NCI-H1417 treated with DMSO at 0.1 percent for 48 hours (cell line): ENCODE data around the gene SEMA4D.

Experiments
- DNase-seq: peaks from one replicate; lab custom pipeline; 2025; lab: John Stamatoyannopoulos, UW

Gene SEMA4D

DNA sequence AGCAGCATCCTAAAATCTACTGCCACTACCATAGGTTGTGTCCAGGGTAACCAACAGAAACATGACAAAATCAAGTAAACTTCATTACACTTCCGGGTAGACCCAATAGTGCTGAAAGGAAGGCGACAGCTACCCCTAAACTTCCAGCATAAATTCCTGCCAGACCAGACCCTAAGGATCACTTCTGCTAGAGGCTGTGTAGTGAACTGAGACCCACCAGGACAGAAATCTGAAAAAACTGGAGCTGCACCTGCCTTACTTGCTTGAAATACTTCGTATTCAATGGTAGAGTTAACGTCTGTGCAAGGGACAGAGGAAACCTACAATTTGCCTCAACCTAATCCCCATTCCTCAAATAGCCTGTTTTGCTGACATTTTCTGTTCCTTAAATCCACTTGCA is 180.6 kb downstream of the SEMA4D start:
- no peak for DNase-seq

DNA sequence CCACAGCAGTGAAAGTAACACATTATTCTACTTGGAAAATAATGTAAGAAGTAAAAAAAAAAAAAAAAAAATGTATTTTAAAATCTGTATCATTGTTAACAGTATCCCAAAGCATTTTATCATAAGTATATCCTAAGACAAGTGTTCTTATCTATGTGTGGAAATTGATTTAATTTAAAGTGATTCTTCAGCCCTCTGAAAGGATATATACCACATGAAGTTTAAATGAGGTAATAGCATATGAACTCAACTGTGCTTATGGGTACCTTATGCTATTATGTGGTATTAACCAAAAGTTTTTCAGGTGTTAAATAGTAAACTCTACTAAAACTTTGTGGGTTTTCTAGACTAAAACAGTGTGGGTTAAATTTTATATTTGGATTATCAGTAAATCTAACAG is 182.4 kb downstream of the SEMA4D start:
- no peak for DNase-seq

DNA sequence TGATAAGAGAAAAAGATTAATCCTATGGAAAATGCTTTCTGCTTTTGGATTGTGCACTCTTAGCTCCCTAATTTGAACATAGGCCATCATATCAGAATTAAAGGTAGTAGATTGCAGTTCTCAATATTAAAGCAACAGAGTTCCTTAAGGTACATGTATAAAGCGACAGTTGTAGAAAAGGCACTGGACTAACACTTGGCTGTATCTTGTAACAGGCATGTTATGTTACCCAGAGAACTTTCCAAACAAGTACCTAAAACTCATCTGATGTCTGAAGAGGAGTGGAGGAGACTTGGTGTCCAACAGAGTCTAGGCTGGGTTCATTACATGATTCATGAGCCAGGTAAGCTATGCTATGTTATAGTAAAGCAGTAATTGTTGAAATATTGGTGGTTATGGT is 183.0 kb downstream of the SEMA4D start:
- DNase-seq = no peak

DNA sequence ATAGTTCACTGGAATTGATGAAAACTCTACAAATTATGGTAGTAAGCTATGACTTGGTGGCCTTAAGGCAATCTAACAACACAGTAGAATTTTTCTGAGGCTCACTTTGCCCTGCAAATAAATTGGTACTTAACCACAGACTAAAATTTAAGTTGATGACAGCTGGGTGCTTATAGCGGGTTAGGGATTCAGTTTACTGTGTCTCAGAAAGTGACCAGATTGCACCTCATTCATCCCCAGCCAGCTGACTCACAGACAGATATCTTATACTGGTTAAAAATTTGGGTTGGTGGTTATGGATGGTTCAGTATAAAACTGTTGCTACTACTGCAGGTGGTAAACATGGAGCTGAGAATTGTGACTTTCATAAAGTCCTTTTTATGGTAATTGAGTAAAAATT is 184.1 kb downstream of the SEMA4D start:
- no peak for DNase-seq

DNA sequence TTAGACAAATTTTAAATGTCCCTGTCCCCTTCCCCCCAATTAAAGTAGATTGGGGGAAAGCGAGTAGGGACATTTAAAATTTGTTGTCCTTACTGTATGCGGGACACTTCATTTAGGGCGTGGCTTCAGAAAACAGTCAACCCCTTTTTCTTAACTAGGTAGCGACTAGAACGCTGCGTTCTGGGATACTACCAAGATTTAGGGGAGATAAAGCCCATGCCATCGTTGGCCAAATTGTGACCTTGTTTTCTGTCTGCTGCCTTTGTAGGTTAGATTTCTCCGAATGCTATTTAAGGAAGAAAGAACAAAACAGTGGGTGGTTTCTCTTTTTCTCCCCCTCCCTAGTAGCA is 185.7 kb downstream of the SEMA4D start:
- DNase-seq = no peak

DNA sequence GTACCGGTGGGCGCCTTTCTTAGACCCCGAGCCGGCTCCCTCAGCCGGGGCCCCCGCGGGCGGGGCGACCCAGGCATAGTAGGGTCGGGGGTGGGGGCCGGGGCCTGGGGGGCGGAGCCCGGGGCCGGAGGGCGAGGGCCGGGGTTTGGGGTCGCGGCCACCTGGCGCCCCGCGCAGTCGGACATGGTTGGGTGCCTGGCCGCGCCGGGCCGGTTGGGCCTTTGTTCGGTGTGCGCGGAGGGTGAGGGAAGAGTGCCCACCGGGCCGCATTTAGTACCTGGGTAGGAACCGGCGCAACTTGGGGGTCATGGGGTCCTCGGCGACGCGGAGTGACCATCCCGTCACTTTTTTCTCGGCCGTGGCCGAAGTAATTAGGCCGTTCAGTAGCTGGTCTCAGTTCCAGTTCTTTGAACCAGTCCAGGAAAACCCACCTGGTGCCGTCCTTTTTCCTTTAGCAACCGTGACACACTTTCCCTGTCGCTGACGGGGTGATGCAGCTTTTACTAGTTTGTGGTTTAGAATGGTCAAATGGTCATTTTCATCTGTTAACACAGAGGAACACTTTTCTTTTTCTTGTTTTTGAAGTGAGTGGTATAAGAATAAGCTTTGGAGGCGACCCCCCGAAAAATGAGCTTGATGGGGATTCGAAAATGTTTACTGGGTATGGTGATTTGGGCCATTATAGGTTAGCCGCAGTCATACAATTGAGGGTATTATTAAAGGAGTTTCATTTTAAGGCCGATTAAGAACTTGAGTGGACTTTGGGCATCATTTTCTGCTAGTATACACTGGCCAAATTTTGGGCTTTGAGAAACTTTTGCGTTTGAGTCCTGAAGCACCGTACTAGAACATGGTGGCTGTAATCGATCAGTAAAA is 186.3 kb downstream of the SEMA4D start:
- DNase-seq = no peak
